ENCODE results near the gene CCDC192.

The CCDC192 gene

DNA sequence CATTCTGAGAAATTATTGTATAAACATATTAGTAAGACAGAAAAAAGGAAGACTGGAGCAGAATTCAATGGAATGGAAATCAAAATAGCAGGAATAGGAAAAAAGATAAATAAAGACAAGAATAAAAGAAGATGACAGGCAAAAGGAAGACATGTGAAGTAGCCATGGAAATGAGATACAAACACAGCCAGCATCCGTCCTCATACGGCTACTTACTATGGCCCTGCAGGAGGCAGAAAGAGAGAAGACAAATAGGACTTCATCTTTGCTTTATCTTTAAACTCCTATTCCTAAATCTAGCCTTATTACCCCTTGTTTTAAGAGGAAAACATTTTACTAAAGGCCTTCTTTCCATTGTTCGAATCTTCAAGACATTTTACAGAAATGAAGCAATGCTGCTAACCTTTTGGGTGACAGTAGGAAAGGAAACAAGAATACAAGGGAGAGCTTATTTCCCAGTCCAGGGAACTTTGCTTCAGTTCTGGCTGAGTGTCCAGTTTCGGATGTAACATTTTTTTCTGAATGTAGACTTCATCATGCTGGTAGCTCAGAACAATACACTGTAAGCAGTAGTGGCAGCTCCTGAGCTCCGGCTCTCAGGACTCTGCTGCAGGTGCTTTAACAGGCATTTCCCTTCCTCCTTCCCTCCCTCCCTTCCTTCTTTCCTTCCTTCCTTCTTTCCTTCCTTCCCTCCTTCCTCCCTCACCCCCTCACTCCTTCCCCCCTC, 274.0 kb downstream of the CCDC192 start:
- TF ChIP-seq L3MBTL2 (conservative IDR thresholded peaks at IDR 0.05): no peak
- TF ChIP-seq ARNT (IDR thresholded peaks at IDR 0.05): no peak
- TF ChIP-seq, protein P1, sequence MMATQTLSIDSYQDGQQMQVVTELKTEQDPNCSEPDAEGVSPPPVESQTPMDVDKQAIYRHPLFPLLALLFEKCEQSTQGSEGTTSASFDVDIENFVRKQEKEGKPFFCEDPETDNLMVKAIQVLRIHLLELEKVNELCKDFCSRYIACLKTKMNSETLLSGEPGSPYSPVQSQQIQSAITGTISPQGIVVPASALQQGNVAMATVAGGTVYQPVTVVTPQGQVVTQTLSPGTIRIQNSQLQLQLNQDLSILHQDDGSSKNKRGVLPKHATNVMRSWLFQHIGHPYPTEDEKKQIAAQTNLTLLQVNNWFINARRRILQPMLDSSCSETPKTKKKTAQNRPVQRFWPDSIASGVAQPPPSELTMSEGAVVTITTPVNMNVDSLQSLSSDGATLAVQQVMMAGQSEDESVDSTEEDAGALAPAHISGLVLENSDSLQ (IDR thresholded peaks at IDR 0.05): no peak
- no peak for TF ChIP-seq FOXM1 (IDR thresholded peaks at IDR 0.05; ENCODE audit: borderline replicate concordance)
- no peak for TF ChIP-seq SUZ12 (IDR thresholded peaks at IDR 0.05)
- ChIA-PET CTCF (no interaction called here), POLR2A (interaction anchor here (1.9 kb wide), 1 partner anchor 11 kb away, joined by 4 read pairs; no protein-coding TSS in a partner anchor)
- DNase-seq (ENCODE audit: extremely low spot score): no peak

DNA sequence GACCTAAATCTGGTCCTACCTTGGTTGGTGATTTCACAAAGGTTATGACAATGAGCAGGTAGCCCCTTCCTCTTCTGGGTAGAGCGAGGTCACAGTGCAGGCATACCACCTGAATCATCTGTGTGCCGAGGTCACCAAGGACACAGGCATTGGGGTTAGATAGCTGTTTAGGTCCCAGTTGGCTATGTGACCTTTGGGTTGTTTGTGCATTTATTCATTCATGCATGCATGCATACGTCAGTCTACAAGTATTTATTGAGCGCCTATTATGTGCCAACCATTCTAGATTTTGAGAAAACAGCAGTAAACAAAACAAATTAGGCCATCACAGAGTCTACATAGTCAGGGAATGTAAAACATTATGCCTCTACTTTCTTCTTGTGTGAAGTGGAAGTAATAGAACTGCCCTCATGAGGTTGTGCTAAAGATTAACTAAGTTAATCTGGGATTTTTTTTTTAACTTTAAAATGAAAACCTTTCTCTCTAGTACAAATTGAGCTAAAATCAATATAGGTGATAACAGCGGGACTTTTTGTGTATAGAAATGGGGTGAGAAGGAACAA, 275.6 kb downstream of the CCDC192 start:
- TF ChIP-seq TARDBP (IDR thresholded peaks at IDR 0.05): no peak
- no peak for TF ChIP-seq FOXK2 (IDR thresholded peaks at IDR 0.05)
- CTCF ChIA-PET: no interaction called here

DNA sequence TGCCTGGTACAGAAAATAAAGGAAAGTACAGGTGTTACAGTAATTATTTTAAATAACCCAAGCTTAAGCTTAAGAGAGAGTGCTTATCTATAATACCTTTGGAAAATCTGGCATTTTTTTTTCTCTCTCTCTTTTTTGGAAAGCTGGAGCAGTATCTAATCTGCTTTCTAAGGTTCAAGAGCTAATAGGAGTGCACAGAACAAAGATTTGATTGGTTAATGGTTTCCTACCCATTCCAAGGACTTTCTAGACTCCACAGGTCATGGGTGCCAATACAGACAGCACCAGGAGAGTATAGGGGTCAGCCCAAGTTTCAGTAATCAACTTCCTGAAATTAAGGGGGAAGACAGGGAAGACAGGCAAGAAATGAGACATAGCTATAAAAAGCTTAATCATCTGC, 276.3 kb downstream of the CCDC192 start:
- no peak for DNase-seq (ENCODE audit: extremely low spot score)
- CTCF ChIA-PET: no interaction called here
- POLR2A ChIA-PET: no interaction called here
- TF ChIP-seq NFRKB (IDR thresholded peaks at IDR 0.05) (no peak), CTBP1 (IDR thresholded peaks at IDR 0.05; ENCODE audit: borderline replicate concordance) (no peak), LEF1 (IDR thresholded peaks at IDR 0.05; ENCODE audit: borderline replicate concordance) (no peak), FOXK2 (IDR thresholded peaks at IDR 0.05) (no peak), SP1 (IDR thresholded peaks at IDR 0.05) (no peak), SUZ12 (IDR thresholded peaks at IDR 0.05) (no peak), L3MBTL2 (conservative IDR thresholded peaks at IDR 0.05) (no peak), ELF4 (IDR thresholded peaks at IDR 0.05) (no peak), BHLHE40 (IDR thresholded peaks at IDR 0.05; ENCODE audit: borderline replicate concordance) (no peak), HDGF (IDR thresholded peaks at IDR 0.05; ENCODE audit: borderline replicate concordance) (no peak), ARNT (IDR thresholded peaks at IDR 0.05) (no peak), ZNF384 (IDR thresholded peaks at IDR 0.05) (no peak), TARDBP (IDR thresholded peaks at IDR 0.05) (no peak), FOXA1 (IDR thresholded peaks at IDR 0.05) (no peak)
- TF ChIP-seq, protein P1 (IDR thresholded peaks at IDR 0.05): no peak

More for the DNA sequence above, 275.6 kb downstream of the CCDC192 start:
- POLR2A ChIA-PET: interaction anchor here (1.9 kb wide), 1 partner anchor 9 kb away, joined by 4 read pairs; no protein-coding TSS in a partner anchor
- no peak for DNase-seq (ENCODE audit: extremely low spot score)

DNA sequence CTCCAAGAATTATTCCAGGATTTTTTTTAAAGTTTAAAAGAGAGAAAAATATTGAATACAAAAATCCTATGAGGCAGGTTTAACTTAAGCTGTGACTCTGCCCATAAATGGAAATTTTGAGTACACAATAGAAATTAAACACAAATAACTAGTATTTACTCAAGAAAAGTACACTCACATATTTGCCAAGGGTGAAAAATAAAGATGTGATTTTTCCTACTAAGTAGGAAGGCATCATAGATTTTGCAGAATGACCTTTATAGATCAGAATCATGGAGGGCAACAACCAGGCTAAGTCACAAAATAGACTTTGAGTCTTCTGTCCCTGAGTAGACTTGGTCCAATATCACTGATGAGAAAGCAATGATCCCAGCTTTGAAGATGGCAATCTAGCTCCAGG, 277.7 kb downstream of the CCDC192 start:
- ChIA-PET CTCF (no interaction called here), POLR2A (no interaction called here)
- DNase-seq (ENCODE audit: extremely low spot score): no peak
- TF ChIP-seq FOXM1 (IDR thresholded peaks at IDR 0.05; ENCODE audit: borderline replicate concordance) (no peak), ARNT (IDR thresholded peaks at IDR 0.05) (no peak), BHLHE40 (IDR thresholded peaks at IDR 0.05; ENCODE audit: borderline replicate concordance) (no peak), ELF4 (IDR thresholded peaks at IDR 0.05) (no peak), NFRKB (IDR thresholded peaks at IDR 0.05) (no peak), SP1 (IDR thresholded peaks at IDR 0.05) (no peak), TARDBP (IDR thresholded peaks at IDR 0.05) (no peak)

DNA sequence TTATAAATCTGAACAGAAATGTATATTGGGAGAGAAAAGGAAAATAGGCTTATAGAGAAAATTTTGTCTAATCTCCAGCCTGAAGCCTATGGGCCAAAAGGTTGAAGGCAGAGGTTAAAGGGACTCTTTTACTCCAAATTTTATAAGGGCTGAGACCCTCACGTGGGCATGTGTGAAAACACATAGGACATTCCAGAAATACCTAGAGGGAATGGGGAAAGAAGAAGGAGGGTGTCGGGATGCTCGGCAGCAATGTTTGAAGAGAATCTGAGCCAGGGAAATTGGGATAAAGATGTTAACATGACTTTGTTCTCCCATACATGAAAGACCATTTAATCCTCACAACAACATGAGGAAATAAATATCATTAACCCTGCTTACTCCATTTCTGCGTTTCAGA, 278.3 kb downstream of the CCDC192 start:
- TF ChIP-seq LEF1 (IDR thresholded peaks at IDR 0.05; ENCODE audit: borderline replicate concordance) (no peak), HDGF (IDR thresholded peaks at IDR 0.05; ENCODE audit: borderline replicate concordance) (no peak), FOXM1 (IDR thresholded peaks at IDR 0.05; ENCODE audit: borderline replicate concordance) (no peak), SUZ12 (IDR thresholded peaks at IDR 0.05) (no peak), ZNF384 (IDR thresholded peaks at IDR 0.05) (no peak), ARNT (IDR thresholded peaks at IDR 0.05) (no peak), FOXK2 (IDR thresholded peaks at IDR 0.05) (no peak), ELF4 (IDR thresholded peaks at IDR 0.05) (no peak), FOXA1 (IDR thresholded peaks at IDR 0.05) (no peak), L3MBTL2 (conservative IDR thresholded peaks at IDR 0.05) (no peak), SP1 (IDR thresholded peaks at IDR 0.05) (no peak), NFRKB (IDR thresholded peaks at IDR 0.05) (no peak), CTBP1 (IDR thresholded peaks at IDR 0.05; ENCODE audit: borderline replicate concordance) (no peak), TARDBP (IDR thresholded peaks at IDR 0.05) (no peak), BHLHE40 (IDR thresholded peaks at IDR 0.05; ENCODE audit: borderline replicate concordance) (no peak)
- TF ChIP-seq, protein P1 (IDR thresholded peaks at IDR 0.05): no peak
- ChIA-PET CTCF (no interaction called here), POLR2A (no interaction called here)
- no peak for DNase-seq (ENCODE audit: extremely low spot score)

DNA sequence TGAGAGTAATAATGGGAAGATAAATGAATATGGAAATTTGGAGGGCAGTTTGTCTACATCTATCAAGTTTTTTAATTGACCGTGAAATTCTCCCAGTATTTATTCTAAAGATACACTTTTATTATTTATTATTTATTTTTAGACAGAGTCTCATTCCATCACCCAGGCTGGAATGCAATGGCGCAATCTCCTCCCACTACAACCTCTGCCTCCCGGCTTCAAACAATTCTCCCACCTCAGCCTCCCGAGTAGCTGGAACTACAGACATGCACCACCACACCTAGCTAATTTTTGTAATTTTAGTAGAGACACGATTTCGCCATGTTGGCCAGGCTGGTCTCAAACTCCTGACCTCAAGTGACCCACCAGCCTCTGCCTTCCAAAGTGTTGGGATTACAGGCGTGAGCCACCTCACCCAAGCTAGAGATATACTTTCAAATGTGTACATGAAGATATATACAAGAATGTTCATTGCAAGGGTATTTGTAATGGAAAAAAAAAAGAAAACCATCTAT, 282.7 kb downstream of the CCDC192 start:
- CTCF ChIA-PET: no interaction called here
- no peak for DNase-seq (ENCODE audit: extremely low spot score)
- TF ChIP-seq NFRKB (IDR thresholded peaks at IDR 0.05) (no peak), FOXM1 (IDR thresholded peaks at IDR 0.05; ENCODE audit: borderline replicate concordance) (no peak), FOXA1 (IDR thresholded peaks at IDR 0.05) (no peak), BHLHE40 (IDR thresholded peaks at IDR 0.05; ENCODE audit: borderline replicate concordance) (no peak), TARDBP (IDR thresholded peaks at IDR 0.05) (no peak), SP1 (IDR thresholded peaks at IDR 0.05) (no peak), FOXK2 (IDR thresholded peaks at IDR 0.05) (no peak)
- POLR2A ChIA-PET: no interaction called here

Measured in HEK293T (cell line).